ENCODE results near the gene SRD5A1.

DNA sequence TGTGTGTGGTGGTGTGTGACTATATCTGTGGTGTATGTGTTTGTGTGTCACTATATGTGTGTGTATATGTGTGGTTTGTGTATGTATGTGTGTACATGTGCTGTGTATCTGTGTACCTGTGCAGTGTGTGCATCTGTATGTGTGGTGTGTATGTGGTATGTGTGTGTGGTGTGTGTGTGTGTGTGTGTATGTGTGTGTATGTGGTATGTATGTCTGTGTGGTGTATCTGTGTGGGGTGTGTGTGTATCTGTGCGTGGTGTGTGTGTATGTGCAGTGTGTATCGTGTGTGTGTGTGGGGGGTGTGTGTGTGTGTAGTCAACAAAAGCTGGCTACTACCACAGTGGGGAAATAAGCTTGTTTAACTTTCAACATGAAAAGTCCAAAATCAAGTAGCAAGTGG lies 48.4 kb downstream of the SRD5A1 start:
- TF ChIP-seq POLR2AphosphoS5 (IDR thresholded peaks at IDR 0.05) = no peak
- TF ChIP-seq, protein P1, sequence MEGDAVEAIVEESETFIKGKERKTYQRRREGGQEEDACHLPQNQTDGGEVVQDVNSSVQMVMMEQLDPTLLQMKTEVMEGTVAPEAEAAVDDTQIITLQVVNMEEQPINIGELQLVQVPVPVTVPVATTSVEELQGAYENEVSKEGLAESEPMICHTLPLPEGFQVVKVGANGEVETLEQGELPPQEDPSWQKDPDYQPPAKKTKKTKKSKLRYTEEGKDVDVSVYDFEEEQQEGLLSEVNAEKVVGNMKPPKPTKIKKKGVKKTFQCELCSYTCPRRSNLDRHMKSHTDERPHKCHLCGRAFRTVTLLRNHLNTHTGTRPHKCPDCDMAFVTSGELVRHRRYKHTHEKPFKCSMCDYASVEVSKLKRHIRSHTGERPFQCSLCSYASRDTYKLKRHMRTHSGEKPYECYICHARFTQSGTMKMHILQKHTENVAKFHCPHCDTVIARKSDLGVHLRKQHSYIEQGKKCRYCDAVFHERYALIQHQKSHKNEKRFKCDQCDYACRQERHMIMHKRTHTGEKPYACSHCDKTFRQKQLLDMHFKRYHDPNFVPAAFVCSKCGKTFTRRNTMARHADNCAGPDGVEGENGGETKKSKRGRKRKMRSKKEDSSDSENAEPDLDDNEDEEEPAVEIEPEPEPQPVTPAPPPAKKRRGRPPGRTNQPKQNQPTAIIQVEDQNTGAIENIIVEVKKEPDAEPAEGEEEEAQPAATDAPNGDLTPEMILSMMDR (IDR thresholded peaks at IDR 0.05) = no peak

Measured in gastroesophageal sphincter (tissue), 3 donors.